Measurements from ENCODE around the gene YPEL1.

GRCh38 chr22:21761994-21762680 lies 26.5 kb upstream of the YPEL1 start:
- TF ChIP-seq, protein P1, sequence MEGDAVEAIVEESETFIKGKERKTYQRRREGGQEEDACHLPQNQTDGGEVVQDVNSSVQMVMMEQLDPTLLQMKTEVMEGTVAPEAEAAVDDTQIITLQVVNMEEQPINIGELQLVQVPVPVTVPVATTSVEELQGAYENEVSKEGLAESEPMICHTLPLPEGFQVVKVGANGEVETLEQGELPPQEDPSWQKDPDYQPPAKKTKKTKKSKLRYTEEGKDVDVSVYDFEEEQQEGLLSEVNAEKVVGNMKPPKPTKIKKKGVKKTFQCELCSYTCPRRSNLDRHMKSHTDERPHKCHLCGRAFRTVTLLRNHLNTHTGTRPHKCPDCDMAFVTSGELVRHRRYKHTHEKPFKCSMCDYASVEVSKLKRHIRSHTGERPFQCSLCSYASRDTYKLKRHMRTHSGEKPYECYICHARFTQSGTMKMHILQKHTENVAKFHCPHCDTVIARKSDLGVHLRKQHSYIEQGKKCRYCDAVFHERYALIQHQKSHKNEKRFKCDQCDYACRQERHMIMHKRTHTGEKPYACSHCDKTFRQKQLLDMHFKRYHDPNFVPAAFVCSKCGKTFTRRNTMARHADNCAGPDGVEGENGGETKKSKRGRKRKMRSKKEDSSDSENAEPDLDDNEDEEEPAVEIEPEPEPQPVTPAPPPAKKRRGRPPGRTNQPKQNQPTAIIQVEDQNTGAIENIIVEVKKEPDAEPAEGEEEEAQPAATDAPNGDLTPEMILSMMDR (IDR thresholded peaks at IDR 0.05): no peak
- no peak for TF ChIP-seq POLR2A (IDR thresholded peaks at IDR 0.05)

Data from body of pancreas (tissue), 4 donors.